ENCODE data around the gene ADRB2. TPM values are rescaled to one million over a fixed set of nuclear protein-coding genes. Genes with fewer than 3 reads are reported as not detected.

Gene ADRB2
- total RNA-seq, 1 experiment from 2014 or later = 0.26 TPM

GRCh38 chr5:148864113-148864841 is 37.9 kb downstream of the ADRB2 start:
- Histone ChIP-seq H3K4me1 (ENCODE audit: insufficient read depth, low read length) (no peaks in the 10 kb centered on the region), H3K18ac (ENCODE audit: insufficient read length, low read depth, low read length) (no peak overlapping the region), H4K91ac (ENCODE audit: insufficient read length, low read depth, low read length) (no peak overlapping the region), H3K4ac (ENCODE audit: low read depth, low read length) (no peak overlapping the region), H3K23ac (ENCODE audit: insufficient read length, low read depth, low read length) (no peak overlapping the region), H2BK12ac (ENCODE audit: insufficient read length, low read depth, low read length) (no peak overlapping the region), H3K79me2 (ENCODE audit: insufficient read depth, low read length) (no peaks in the 10 kb centered on the region), H3T11ph (ENCODE audit: low read length) (no peak overlapping the region), H4K20me1 (ENCODE audit: control insufficient read depth, insufficient read depth, insufficient read length) (no peaks in the 10 kb centered on the region), H2AK5ac (ENCODE audit: insufficient read length, low read length) (no peak overlapping the region), H3K27ac (ENCODE audit: insufficient read length, low read depth, low read length) (no peak overlapping the region), H2BK120ac (ENCODE audit: low read depth, low read length, poor library complexity, severe bottlenecking) (no peak overlapping the region), H2AFZ (ENCODE audit: low read length) (no peak overlapping the region), H3K56ac (ENCODE audit: insufficient read length, low read depth, low read length) (no peak overlapping the region), H3K14ac (ENCODE audit: insufficient read depth, low read length) (no peak overlapping the region), H2BK20ac (ENCODE audit: low read depth, low read length, poor library complexity, severe bottlenecking) (no peak overlapping the region), H3K9me3 (ENCODE audit: control insufficient read depth, low read depth, low read length) (no peaks in the 10 kb centered on the region), H4K8ac (replicated peaks; ENCODE audit: insufficient read length, low read depth, low read length) (no peak overlapping the region), H2BK5ac (ENCODE audit: insufficient read length, low read length) (no peak overlapping the region), H4K5ac (ENCODE audit: insufficient read length, low read depth, low read length) (no peak overlapping the region), H3K23me2 (ENCODE audit: insufficient read length, low read depth, low read length, poor library complexity, severe bottlenecking) (no peaks in the 10 kb centered on the region), H3K27me3 (ENCODE audit: insufficient read depth, low read length) (no peaks in the 10 kb centered on the region), H2BK15ac (ENCODE audit: low read depth, low read length) (no peak overlapping the region), H3K4me2 (ENCODE audit: insufficient read depth, insufficient read length, low read length) (no peak overlapping the region), H3K9ac (ENCODE audit: extremely low read depth, insufficient read length, low read length) (no peak overlapping the region), H3K79me1 (ENCODE audit: insufficient read depth, low read depth, low read length, poor library complexity, severe bottlenecking) (no peaks in the 10 kb centered on the region)
- Mint-ChIP-seq H3K4me3 (no peak overlapping the region), H3K9me3 (no peaks in the 10 kb centered on the region; a peak in 1 of 5 replicates), H3K4me1 (peaks cover 0 to 4% of the 10 kb centered on the region in 2 experiments; a peak in 2 of 4 replicates), H3K36me3 (ENCODE audit: insufficient read depth in 1 of 3, low read depth in 3 of 3) (no peaks in the 10 kb centered on the region), H3K27me3 (ENCODE audit: low read depth) (peaks cover 1% of the 10 kb centered on the region; the same call in 1 of the 2 replicates), H3K27ac (peak overlapping the region in 1 of 3 experiments; percentile 29; a peak in 1 of 7 replicates)
- WGBS (ENCODE audit: extremely low coverage, insufficient read length, low lambda C conversion rate) = no CpG with 5 or more reads among the region's 5 CpGs
- no peak for DNase-seq
- TF ChIP-seq CTCF (conservative IDR thresholded peaks at IDR 0.05) = no peak

Data from H9 (cell line).